Peyer's patch (tissue), 4 donors: ENCODE measurements around the gene CDC14B.

Experiments
- CTCF ChIP-seq, 6 experiments: fragments of 450-650 bp in 4 of 6; fragments of 200-600 bp in 2 of 6; sonication (generic) in 1 of 6; IDR thresholded peaks; one replicate each; pipeline ENCODE4 v1.5.1; 2017 to 2019; ENCODE audit warnings: antibody characterized with exemption in 6 of 6, mild to moderate bottlenecking in 3 of 6, moderate library complexity in 1 of 6
- POLR2A ChIP-seq, 2 donors: fragments of 450-650 bp; IDR thresholded peaks; one replicate each; pipeline ENCODE4 v1.5.1; 2017; ENCODE audit warnings: antibody characterized with exemption in 2 of 2, mild to moderate bottlenecking in 2 of 2, moderate library complexity in 2 of 2

- TF ChIP-seq CTCF (IDR thresholded peaks at IDR 0.05): no peak
- no peak for TF ChIP-seq POLR2A (IDR thresholded peaks at IDR 0.05)
Observed at GRCh38 chr9:96461336-96461735, 158.3 kb downstream of the CDC14B start.
